Activated CD4-positive, alpha-beta T cell treated with anti-CD3 and anti-CD28 coated beads, Interleukin-10, Interleukin-2, amounts not matched to agents 100 ng/mL and 50 ng/mL, durations not matched to agents 16 hours and 8 hours (primary cell): ENCODE results near the gene RXRB.
A peak's percentile ranks its signal among the peaks of the same experiment; 100 is the strongest.

Experiments
- DNase-seq: peaks from one replicate; pipeline ENCODE4 v3.0.0-alpha.2; 2020

RXRB gene

GRCh38 chr6:33174784-33175183, 25.7 kb downstream of the RXRB start:
- no peak for DNase-seq

DNA sequence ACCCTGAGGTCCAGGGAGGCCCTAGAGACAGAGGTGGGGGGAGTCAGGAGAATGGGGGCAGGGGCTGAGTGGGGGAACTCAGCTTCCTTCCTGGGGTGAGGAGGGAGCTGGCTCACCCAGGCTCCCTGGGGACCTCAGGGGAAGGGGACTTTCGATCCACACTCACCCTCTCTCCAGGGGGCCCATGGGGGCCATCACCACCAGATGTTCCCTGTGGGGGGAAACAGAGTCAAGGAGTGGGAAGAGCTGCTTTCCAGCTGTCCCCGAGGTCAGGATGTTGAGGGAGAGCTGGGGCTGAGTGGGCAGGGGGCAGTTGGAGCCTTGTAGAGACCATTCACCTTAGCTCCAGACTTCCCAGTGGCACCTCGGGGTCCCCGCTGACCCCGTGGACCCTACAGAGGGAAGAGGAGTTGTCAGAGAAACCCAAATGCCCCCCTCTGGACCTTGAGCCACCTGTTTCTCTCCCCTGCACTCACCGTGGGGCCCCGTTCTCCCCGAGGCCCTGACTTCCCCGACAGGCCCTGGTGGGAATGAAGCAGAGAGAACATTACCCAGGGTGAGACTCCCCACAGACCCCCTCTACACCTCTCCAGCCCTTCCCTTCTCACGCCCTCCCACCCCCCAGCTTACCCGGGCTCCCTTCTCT, 26.8 kb downstream of the RXRB start:
- no peak for DNase-seq

DNA sequence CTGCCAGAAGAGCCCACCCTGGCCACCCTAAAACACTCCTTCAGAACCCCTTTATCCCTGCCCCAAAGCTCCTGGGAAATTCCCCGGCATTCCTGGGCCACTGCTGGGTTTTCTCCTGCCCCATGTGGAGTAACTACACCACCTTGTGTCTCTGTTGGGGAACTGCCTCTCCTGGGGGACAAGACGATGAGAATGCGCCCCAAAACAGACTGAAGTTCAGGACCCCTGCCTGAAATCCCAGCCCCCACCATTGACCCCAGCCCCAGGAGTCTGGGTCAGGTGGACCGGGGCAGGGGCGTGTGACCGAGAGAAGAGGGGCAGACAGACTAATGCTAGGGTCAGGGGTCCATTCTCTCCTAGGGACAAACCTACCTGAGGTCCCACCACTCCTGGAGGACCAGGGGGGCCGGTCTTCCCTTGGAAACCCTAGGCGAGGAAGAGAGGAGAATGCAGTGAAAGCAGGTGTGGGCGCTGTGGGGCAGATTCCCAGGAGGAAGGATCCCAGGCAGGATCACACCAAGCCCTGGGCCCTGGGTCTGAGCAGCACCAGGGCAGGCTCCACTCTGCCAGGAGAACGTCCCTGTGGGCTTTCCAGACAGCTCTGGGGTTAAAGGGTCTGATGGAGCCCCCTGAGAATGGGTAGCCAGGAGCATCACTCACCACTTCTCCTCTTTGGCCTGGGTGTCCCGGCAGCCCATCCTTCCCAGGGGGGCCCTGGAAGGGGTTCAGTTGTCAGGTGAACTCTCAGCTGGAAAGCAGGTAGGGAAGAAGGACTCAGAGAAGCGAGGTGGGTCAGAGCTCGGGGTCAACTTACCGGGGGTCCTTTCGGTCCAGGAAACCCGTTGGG, 27.6 kb downstream of the RXRB start:
- no peak for DNase-seq

DNA sequence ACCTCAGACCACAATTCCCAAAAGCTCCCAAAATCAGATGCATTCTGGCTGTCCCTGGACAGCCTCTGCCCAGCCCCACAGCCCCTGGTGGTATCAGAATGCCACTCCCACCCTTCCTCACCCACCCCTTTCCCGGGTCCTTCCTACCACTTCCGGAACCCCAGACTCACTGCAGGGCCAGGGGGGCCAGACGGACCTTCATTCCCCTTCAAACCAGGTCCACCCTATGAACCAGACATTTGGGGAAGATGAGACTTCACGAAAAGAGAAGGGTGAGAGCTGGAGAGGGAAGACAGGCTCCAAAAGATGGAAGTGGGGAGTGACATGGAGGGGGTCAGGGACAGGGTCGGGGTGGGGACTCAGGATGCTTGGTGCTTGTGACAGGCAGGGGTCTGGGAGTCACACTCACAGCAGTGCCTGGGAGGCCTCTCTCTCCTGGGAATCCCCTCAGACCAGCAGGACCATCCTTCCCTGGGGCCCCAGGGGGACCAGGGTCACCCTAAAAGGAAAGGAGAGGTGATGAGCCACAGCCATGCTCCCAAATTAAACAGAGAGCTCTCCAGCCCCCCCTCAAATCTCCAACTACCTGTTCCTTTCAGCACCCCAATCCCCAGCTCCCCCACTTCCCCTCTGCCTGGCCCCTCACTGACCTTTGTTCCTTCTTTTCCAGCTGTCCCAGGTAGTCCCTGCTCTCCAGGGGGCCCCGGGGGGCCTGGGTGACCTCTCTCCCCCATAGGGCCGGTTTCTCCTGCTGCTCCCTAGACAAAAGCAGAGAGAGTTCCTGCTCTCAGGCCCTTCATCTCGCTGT, 28.4 kb downstream of the RXRB start:
- DNase-seq: no peak

GRCh38 chr6:33171016-33171879, 29.2 kb downstream of the RXRB start:
- no peak for DNase-seq

DNA sequence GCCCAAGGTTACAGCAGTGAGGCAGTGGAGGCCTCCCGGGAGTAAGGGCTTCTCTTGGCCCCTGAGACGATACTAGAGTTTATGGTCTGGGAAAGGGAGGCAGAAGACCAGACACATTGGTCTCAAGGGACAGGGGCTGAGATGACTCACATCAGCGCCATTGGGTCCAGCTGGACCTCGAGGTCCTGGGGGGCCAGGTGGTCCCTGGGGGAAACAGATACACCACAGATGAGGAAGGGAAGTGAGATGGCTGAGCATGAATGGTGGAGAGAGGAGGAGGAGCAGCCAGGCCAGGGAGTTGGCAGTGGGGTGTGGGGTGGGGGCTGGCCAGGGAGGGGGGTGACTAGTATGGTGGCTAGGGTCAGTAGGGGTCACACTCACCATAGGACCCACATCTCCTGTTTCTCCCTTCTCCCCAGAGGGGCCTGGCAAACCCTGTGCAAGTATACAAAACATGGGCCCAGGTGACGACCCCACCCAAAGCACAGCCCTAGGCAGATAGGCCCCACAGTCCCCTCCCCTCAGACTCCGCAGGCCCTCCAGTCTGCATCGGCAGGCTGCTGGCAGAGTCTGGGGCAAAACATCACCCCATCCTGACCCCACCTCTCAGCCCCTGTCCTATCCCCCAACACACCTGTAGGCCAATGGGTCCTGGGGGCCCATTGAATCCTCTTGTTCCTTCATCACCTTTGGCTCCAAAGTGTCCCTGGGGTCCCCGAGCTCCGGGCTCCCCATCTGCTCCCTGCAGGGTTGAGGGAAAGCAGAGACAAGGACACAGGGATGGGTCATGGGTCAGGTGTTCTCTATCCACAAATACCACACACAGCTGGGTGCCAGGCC, 30.1 kb downstream of the RXRB start:
- DNase-seq: no peak

DNA sequence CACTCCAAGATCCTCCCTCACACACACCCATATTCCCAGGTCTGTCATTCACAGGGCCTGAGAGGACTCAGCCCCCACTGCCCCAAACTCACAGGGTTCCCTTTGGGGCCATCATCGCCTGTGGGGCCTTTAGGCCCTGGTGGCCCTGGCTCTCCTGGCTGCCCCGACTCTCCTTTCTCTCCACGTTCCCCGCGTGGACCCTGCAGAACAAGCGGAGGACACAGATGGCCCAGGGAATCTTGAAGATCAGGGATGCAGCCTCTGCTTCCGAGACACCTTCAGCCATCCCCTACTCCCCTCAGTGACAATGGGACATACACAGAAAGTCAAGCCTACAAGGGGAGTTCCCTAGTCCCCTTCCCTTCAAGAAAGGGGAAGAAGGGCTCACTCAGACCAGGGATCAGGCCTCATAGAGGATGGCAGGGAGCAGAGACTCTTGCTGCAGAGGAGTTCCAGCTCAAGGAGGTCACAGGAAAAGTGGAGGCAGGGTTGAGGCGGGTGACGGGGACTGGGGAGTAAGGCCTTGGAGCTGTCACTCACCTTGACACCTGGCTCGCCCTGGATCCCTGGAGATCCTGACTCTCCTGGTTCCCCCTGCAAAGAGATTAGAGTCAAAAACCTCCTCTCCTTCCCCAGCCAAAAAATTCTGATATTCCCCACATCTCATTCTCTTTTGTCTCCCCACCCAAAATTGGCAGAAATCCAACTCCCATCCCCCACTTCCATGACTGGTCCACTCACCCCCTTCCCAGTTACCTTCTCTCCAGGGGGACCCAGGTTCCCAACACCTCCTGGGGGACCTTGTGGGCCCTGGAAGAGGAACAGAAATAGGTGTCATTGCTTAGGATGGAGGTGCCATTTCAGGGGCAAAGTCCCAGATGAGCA, 30.9 kb downstream of the RXRB start:
- no peak for DNase-seq

DNA sequence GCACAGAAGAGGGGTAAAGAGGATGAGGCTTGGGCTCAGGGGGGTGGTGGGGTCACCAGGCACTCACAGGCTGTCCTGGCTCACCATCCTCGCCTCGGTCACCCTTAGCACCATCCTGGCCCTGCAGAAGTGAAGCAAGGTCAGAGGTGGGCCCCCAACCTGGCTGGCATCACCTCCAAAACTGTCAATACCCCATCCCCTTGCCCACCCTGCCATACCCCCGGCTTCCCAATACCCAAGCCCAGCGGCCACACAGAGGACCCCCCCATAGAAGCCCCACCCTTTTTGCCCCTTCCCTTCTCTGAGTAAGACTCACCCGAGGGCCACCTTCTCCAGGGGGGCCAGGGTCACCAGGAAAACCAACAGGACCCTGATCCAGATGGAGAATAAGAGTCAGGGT, 31.8 kb downstream of the RXRB start:
- no peak for DNase-seq

GRCh38 chr6:33168284-33168601, 32.2 kb downstream of the RXRB start:
- no peak for DNase-seq

DNA sequence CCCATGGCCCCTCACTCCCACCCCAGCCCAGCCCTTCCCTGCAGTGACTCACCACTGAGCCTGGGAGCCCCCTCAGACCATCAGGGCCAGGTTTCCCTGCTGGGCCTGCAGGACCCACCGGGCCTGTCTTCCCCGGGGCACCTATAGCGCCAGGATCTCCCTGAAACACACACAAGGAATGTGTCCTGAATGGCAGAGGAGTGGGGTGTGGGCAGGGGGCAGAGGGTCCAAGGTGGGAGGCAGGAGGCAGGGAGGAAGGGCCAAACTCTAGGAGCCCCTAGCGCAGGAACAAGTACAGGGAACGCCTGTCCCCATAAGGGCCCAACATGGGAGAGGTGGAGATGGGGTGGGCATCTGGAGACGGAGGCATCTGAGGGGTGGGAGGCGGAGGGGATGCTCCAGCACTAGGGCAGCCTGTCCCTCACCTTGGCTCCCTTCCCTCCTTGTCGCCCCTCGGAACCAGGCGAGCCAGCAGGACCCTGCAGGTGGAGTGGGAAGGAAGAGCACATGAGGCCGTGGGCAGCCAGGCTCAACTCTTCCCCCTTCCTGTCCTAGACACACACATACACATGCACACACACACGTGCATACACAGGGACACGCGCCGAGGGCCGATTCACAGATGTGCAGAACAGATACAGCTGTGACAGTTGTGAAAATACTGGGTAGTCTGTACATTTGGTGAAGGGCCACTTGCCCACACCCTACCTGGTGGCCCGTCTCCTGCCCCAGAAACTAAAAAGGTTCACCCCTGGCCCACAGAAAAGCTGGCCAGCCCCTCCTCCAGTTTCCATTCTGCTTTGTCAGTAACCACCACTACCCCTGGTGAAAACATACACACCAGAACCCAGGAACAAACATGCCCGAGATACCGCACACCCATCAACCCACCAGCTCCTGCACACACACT, 32.8 kb downstream of the RXRB start:
- no peak for DNase-seq

DNA sequence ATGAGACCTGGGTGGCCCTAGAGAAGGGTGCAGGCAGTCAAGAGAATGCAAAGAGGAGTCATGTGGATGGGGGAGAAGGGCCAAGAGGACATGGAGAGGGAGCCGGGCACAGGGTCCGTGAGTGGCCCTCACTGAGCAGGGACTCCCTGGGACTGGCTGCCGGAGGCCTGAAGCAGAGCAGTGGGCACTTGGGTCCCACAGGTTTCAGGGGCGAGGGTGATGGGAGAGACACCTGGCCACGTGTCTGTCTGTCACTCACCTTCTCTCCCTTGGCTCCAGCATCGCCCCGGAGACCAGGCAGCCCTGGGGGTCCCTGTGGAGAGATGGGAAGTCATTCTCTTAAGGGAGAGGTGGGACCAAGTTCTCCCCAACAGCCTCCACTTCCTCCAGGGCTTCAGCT, 33.7 kb downstream of the RXRB start:
- DNase-seq: no peak

- no peak for DNase-seq
These were observed 34.1 kb downstream of the RXRB start for GRCh38 chr6:33166363-33166762.

DNA sequence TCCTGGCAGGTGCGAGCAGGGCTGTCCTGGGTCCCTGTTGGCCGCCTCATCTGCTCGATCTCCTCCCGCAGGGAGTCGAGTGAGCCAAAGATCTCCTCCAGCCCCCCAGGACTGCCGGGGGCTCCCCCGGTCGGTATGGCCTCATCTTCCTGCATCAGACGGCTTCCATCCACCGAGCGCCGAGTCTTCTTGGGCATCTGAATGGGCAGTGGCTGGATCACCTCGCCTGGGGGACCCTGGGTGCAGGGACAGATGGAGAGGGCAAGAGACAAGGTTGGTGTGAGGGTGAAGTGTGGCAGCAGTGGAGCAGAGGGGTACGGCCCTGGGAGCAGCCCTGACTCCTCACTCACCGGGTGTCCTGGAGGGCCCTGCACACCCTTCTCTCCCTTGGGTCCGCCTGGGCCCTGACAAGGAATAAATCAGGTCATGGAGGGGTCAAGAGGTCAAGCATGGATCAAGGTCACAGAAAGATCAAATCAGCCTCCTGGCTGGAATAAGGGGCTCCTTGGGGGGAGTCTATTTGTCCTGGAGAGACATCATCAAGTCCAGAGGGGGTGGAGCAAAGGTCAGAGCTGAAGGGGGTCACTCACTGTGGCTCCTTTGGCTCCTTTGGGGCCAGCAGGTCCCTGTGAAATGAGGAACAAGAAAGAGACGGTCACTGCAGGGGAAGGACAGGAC, 34.7 kb downstream of the RXRB start:
- no peak for DNase-seq

DNA sequence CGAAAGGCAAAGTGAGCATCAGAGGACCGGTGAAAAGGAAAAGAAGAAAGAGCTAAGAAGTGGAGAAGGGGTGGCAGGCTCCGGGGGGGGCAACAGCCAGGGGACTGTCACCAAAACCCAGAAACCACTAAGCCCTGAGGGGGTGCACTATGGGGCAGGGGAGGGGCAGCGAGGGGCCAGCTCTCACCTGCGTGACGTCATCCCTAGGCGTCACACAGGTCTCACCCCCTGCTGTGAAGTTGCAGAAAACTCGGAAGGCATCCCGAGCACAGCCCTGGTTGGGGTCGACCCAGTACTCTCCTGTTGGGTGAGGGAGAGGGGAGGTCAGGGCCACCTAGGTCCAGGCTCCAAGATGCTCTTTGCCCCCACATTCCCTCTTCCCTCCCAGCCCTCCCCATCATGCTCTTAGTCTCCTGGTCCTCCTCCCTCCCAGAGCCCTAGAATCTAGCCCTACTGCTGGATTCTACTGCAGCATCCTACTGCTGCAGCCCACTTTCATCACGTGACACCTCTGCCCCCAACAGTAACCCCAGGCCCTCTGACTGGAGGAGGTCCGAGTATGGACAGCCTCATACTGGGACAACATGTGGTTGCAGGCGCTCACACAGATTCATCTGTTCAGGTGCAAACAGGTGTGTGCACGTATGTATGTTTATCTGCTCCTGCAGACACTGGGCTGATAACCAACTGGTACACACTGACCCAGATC, 35.6 kb downstream of the RXRB start:
- no peak for DNase-seq

DNA sequence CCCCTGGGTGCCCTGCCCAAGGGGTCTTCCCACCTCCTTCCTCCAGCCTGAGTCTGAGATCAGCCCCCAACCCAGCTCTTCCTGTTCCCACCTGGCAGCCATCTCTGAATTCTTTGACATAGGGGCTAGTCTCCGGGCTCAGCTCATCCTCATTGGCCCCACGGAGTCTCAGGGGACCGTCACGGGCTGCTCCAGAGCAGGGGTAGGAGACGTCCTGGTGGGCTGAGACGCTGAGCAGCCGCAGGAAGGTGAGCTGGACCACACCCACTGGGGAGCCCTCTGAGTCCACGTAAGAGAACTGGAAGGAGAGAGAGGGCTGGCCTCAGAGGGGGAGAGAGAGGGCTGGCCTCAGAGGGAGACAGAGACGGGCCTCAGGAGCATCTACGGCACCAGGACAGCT, 36.3 kb downstream of the RXRB start:
- DNase-seq: no peak

DNA sequence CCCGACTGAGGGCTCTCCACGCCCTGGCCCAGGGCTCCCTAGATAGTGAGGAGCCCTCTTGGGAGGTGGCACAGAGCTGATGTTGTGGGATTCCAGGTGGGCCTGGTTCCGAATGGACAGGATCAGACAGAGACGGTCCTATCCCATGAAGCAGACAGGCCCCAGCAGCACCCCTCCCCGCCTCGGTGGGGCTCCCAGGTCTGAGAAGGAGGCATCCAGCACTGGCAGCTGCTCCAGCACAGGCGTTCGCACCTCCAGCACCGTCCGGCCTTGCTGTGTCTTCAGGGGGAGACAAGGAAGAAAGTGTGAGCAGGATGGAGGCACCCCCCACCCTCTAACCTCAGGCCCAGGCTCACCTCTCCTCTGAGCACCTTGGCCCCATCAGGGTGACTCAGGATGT, 36.9 kb downstream of the RXRB start:
- no peak for DNase-seq

GRCh38 chr6:33161354-33162331, 38.8 kb downstream of the RXRB start:
- peak; percentile 88 for DNase-seq
